HepG2 (cell line): ENCODE data around the gene DNTTIP2. TPM values are rescaled to one million over a fixed set of nuclear protein-coding genes. Genes with fewer than 3 reads are reported as not detected.
A peak's percentile ranks its signal among the peaks of the same experiment; 100 is the strongest.

ENCODE experiments used
- EP300 ChIP-seq, 3 experiments: sonication (generic) in 1 of 3; formaldehyde crosslinking in 1 of 3; IDR thresholded peaks; 2 replicates each; pipeline versions ENCODE4 v1.5.1 to v1.6.1; 2011 to 2020; ENCODE audit warnings: low read depth in 2 of 3, low read length in 2 of 3, borderline replicate concordance in 1 of 3, improper control_type of control experiment in 1 of 3, mild to moderate bottlenecking in 1 of 3, missing genetic modification reagents in 1 of 3, moderate library complexity in 1 of 3
- FOXK1 ChIP-seq: sonication (generic); formaldehyde crosslinking; IDR thresholded peaks from 2 replicates; pipeline ENCODE4 v1.4.0; 2020; ENCODE audit warnings: low read depth, missing genetic modification reagents, borderline replicate concordance
- HMG20B ChIP-seq: conservative IDR thresholded peaks from 2 replicates; pipeline ENCODE4 v1.6.1; 2016; ENCODE audit warnings: missing genetic modification reagents, missing compliant biosample characterization
- MEIS2 ChIP-seq: sonication (generic); formaldehyde crosslinking; IDR thresholded peaks from 2 replicates; pipeline ENCODE4 v1.9.0; 2021; ENCODE audit warnings: mild to moderate bottlenecking, missing genetic modification reagents
- MIXL1 ChIP-seq: IDR thresholded peaks from 2 replicates; pipeline ENCODE4 v1.6.1; 2016
- PAXIP1 ChIP-seq: sonication (generic); formaldehyde crosslinking; conservative IDR thresholded peaks from 2 replicates; pipeline ENCODE4 v1.4.0; 2020; ENCODE audit warnings: mild to moderate bottlenecking, missing genetic modification reagents, moderate library complexity
- REPIN1 ChIP-seq: sonication (generic); formaldehyde crosslinking; IDR thresholded peaks from 2 replicates; pipeline ENCODE4 v1.8.0; 2022; ENCODE audit warnings: missing genetic modification reagents, low read depth, mild to moderate bottlenecking, borderline replicate concordance
- SIX1 ChIP-seq: sonication (generic); formaldehyde crosslinking; IDR thresholded peaks from 2 replicates; pipeline ENCODE4 v1.4.0; 2020; ENCODE audit warnings: missing genetic modification reagents, borderline replicate concordance
- TEAD2 ChIP-seq: sonication (generic); formaldehyde crosslinking; IDR thresholded peaks from 2 replicates; pipeline ENCODE4 v1.9.0; 2021; ENCODE audit warnings: missing genetic modification reagents
- TGIF2 ChIP-seq: IDR thresholded peaks from 2 replicates; pipeline ENCODE4 v1.6.1; 2016; ENCODE audit warnings: control low read depth, missing compliant biosample characterization
- TMF1 ChIP-seq: sonication (generic); formaldehyde crosslinking; IDR thresholded peaks from 2 replicates; pipeline ENCODE4 v1.8.1; 2022; ENCODE audit warnings: low read depth, missing genetic modification reagents
- ZNF512B ChIP-seq: sonication (generic); formaldehyde crosslinking; IDR thresholded peaks from 2 replicates; pipeline ENCODE4 v1.5.1; 2020; ENCODE audit warnings: missing genetic modification reagents, mild to moderate bottlenecking, borderline replicate concordance
- ZNF614 ChIP-seq: IDR thresholded peaks from 2 replicates; pipeline ENCODE4 v1.6.1; 2018; ENCODE audit warnings: missing biosample characterization, missing genetic modification reagents, inconsistent platforms, borderline replicate concordance
- ZNF629 ChIP-seq: sonication (generic); formaldehyde crosslinking; conservative IDR thresholded peaks from 2 replicates; pipeline ENCODE4 v1.5.0; 2020; ENCODE audit warnings: missing genetic modification reagents
- ZNF672 ChIP-seq: sonication (generic); formaldehyde crosslinking; IDR thresholded peaks from 2 replicates; pipeline ENCODE4 v1.8.1; 2022; ENCODE audit warnings: missing genetic modification reagents
- polyA plus RNA-seq, 8 experiments: library from polyadenylated mRNA; depleted of rRNA in 3 of 8; stranded (reverse) in 7 of 8; unstranded in 1 of 8; fragments of >200 nt; fragmentation: Illumina TruSeq in 4 of 8; extraction: Trizol in 4 of 8; gene quantifications; 2 replicates each; pipeline versions ENCODE4 v1.2.1 to v1.2.3, GENCODE V29; 2011 to 2016; ENCODE audit warnings: low read depth in 4 of 8, missing spikeins in 1 of 8, mixed read lengths in 1 of 8; ENCODE audit not compliant: insufficient read depth in 1 of 8
- total RNA-seq, 5 experiments: library from RNA; depleted of rRNA; stranded (reverse); fragments of >200 nt; fragmentation: Illumina TruSeq; extraction: Trizol; gene quantifications; 2 replicates each; pipeline ENCODE4 v1.2.3, GENCODE V29; 2016; ENCODE audit warnings: low read depth in 1 of 5
- TF ChIP-seq, protein P1 (sequence below): sonication (generic); formaldehyde crosslinking; IDR thresholded peaks from 2 replicates; pipeline ENCODE4 v1.4.0; 2020; ENCODE audit warnings: missing genetic modification reagents
- TF ChIP-seq, protein P2 (sequence below): IDR thresholded peaks from 2 replicates; pipeline ENCODE4 v1.6.1; 2016; ENCODE audit warnings: missing biosample characterization, missing genetic modification reagents, low read depth

DNTTIP2 gene
- total and polyA plus RNA-seq, 2 of the 13 experiments (the other 11 are each of a cell fraction or from before 2014, with no cell fraction given), result 11.4 to 63.3 TPM

GRCh38 chr1:93905734-93906133, 26.7 kb upstream of the DNTTIP2 start (continued):
- TF ChIP-seq PAXIP1 (CRISPR knock-in tag) (peak; percentile 79), EP300 (IDR thresholded peaks at IDR 0.05; ENCODE audit: low read depth in 2 of 2, low read length in 2 of 2) (peak in 1 of 2 experiments; percentile 63; a peak in 2 of 4 replicates), EP300 (CRISPR knock-in tag; IDR thresholded peaks at IDR 0.05; ENCODE audit: borderline replicate concordance) (no peak), MEIS2 (CRISPR knock-in tag) (no peak), TMF1 (no peak), ZNF672 (no peak), ZNF512B (CRISPR knock-in tag) (no peak), ZNF614 (0 out of 2 replicates have a peak, but pooled peaks have one; percentile 23), SIX1 (CRISPR knock-in tag) (no peak), TGIF2 (CRISPR knock-in tag) (peak; percentile 29; the same call in 1 of the 2 replicates), ZNF629 (CRISPR knock-in tag) (no peak), FOXK1 (CRISPR knock-in tag) (peak; percentile 66; the same call in 1 of the 2 replicates), REPIN1 (CRISPR knock-in tag) (0 out of 2 replicates have a peak, but pooled peaks have one; percentile 18), HMG20B (peak; percentile 96), MIXL1 (peak; percentile 88), TEAD2 (no peak)
- TF ChIP-seq, protein P1, sequence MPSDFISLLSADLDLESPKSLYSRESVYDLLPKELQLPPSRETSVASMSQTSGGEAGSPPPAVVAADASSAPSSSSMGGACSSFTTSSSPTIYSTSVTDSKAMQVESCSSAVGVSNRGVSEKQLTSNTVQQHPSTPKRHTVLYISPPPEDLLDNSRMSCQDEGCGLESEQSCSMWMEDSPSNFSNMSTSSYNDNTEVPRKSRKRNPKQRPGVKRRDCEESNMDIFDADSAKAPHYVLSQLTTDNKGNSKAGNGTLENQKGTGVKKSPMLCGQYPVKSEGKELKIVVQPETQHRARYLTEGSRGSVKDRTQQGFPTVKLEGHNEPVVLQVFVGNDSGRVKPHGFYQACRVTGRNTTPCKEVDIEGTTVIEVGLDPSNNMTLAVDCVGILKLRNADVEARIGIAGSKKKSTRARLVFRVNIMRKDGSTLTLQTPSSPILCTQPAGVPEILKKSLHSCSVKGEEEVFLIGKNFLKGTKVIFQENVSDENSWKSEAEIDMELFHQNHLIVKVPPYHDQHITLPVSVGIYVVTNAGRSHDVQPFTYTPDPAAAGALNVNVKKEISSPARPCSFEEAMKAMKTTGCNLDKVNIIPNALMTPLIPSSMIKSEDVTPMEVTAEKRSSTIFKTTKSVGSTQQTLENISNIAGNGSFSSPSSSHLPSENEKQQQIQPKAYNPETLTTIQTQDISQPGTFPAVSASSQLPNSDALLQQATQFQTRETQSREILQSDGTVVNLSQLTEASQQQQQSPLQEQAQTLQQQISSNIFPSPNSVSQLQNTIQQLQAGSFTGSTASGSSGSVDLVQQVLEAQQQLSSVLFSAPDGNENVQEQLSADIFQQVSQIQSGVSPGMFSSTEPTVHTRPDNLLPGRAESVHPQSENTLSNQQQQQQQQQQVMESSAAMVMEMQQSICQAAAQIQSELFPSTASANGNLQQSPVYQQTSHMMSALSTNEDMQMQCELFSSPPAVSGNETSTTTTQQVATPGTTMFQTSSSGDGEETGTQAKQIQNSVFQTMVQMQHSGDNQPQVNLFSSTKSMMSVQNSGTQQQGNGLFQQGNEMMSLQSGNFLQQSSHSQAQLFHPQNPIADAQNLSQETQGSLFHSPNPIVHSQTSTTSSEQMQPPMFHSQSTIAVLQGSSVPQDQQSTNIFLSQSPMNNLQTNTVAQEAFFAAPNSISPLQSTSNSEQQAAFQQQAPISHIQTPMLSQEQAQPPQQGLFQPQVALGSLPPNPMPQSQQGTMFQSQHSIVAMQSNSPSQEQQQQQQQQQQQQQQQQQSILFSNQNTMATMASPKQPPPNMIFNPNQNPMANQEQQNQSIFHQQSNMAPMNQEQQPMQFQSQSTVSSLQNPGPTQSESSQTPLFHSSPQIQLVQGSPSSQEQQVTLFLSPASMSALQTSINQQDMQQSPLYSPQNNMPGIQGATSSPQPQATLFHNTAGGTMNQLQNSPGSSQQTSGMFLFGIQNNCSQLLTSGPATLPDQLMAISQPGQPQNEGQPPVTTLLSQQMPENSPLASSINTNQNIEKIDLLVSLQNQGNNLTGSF (CRISPR knock-in tag), result no peak
- TF ChIP-seq, protein P2, sequence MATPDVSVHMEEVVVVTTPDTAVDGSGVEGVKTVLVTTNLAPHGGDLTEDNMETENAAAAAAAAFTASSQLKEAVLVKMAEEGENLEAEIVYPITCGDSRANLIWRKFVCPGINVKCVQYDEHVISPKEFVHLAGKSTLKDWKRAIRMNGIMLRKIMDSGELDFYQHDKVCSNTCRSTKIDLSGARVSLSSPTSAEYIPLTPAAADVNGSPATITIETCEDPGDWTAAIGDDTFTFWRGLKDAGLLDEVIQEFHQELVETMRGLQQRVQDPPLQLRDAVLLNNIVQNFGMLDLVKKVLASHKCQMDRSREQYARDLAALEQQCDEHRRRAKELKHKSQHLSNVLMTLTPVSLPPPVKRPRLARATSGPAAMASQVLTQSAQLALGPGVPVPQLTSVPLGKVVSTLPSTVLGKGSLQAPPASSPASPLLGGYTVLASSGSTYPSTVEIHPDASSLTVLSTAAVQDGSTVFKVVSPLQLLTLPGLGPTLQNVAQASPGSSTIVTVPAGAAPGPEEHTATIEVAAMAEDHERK (CRISPR knock-in tag), result no peak
